Measurements from ENCODE around the gene CDC25A.

CDC25A gene

GRCh38 chr3:48143567-48143966, 44.6 kb downstream of the CDC25A start:
- no peak overlapping the region for H2AFZ ChIP-seq (ENCODE audit: low read length, unreplicated experiment)

GRCh38 chr3:48142316-48142870, 45.8 kb downstream of the CDC25A start:
- H3K79me2 ChIP-seq (ENCODE audit: control insufficient read depth, insufficient read depth, low read length, unreplicated experiment) = no peaks in the 10 kb centered on the region
- no peak overlapping the region for H3K4me3 ChIP-seq (ENCODE audit: low read depth, low read length)
- no peak overlapping the region for H2AFZ ChIP-seq (ENCODE audit: low read length, unreplicated experiment)
- no peak overlapping the region for H3K27ac ChIP-seq (ENCODE audit: low read depth, low read length)
- no peaks in the 10 kb centered on the region for H3K27me3 ChIP-seq (ENCODE audit: insufficient read depth, low read length)
- H3K4me1 ChIP-seq (ENCODE audit: control insufficient read depth, insufficient read depth, low read length, unreplicated experiment) = peaks cover 2% of the 10 kb centered on the region
- H3K36me3 ChIP-seq (ENCODE audit: insufficient read depth, low read length) = no peaks in the 10 kb centered on the region

More at GRCh38 chr3:48143567-48143966, 44.6 kb downstream of the CDC25A start:
- Histone ChIP-seq H3K4me1 (ENCODE audit: control insufficient read depth, insufficient read depth, low read length, unreplicated experiment) (peaks cover 2% of the 10 kb centered on the region), H3K27me3 (ENCODE audit: insufficient read depth, low read length) (no peaks in the 10 kb centered on the region), H3K4me3 (ENCODE audit: low read depth, low read length) (no peak overlapping the region), H3K79me2 (ENCODE audit: control insufficient read depth, insufficient read depth, low read length, unreplicated experiment) (no peaks in the 10 kb centered on the region), H3K36me3 (ENCODE audit: insufficient read depth, low read length) (no peaks in the 10 kb centered on the region), H3K27ac (ENCODE audit: low read depth, low read length) (no peak overlapping the region)

- Histone ChIP-seq H3K27me3 (ENCODE audit: insufficient read depth, low read length) (no peaks in the 10 kb centered on the region), H3K27ac (ENCODE audit: low read depth, low read length) (no peak overlapping the region), H3K4me3 (ENCODE audit: low read depth, low read length) (no peak overlapping the region), H3K79me2 (ENCODE audit: control insufficient read depth, insufficient read depth, low read length, unreplicated experiment) (no peaks in the 10 kb centered on the region), H3K36me3 (ENCODE audit: insufficient read depth, low read length) (no peaks in the 10 kb centered on the region), H3K4me1 (ENCODE audit: control insufficient read depth, insufficient read depth, low read length, unreplicated experiment) (peaks cover 2% of the 10 kb centered on the region), H2AFZ (ENCODE audit: low read length, unreplicated experiment) (no peak overlapping the region)
Observed at GRCh38 chr3:48141604-48142137, 46.5 kb downstream of the CDC25A start.

- no peak overlapping the region for H2AFZ ChIP-seq (ENCODE audit: low read length, unreplicated experiment)
- H3K4me3 ChIP-seq (ENCODE audit: low read depth, low read length) = no peak overlapping the region
- H3K27me3 ChIP-seq (ENCODE audit: insufficient read depth, low read length) = no peaks in the 10 kb centered on the region
- H3K27ac ChIP-seq (ENCODE audit: low read depth, low read length) = no peak overlapping the region
- H3K36me3 ChIP-seq (ENCODE audit: insufficient read depth, low read length) = no peaks in the 10 kb centered on the region
- no peaks in the 10 kb centered on the region for H3K79me2 ChIP-seq (ENCODE audit: control insufficient read depth, insufficient read depth, low read length, unreplicated experiment)
- peaks cover 2% of the 10 kb centered on the region for H3K4me1 ChIP-seq (ENCODE audit: control insufficient read depth, insufficient read depth, low read length, unreplicated experiment)
Observed at GRCh38 chr3:48140936-48141603, 47.1 kb downstream of the CDC25A start.

- Histone ChIP-seq H3K4me1 (ENCODE audit: control insufficient read depth, insufficient read depth, low read length, unreplicated experiment) (peaks cover 2% of the 10 kb centered on the region), H2AFZ (ENCODE audit: low read length, unreplicated experiment) (no peak overlapping the region), H3K27ac (ENCODE audit: low read depth, low read length) (no peak overlapping the region), H3K27me3 (ENCODE audit: insufficient read depth, low read length) (no peaks in the 10 kb centered on the region), H3K36me3 (ENCODE audit: insufficient read depth, low read length) (no peaks in the 10 kb centered on the region), H3K4me3 (ENCODE audit: low read depth, low read length) (no peak overlapping the region), H3K79me2 (ENCODE audit: control insufficient read depth, insufficient read depth, low read length, unreplicated experiment) (no peaks in the 10 kb centered on the region)
Observed at GRCh38 chr3:48140336-48140757, 47.9 kb downstream of the CDC25A start.

GRCh38 chr3:48137425-48137999, 50.7 kb downstream of the CDC25A start:
- H3K4me1 ChIP-seq (ENCODE audit: control insufficient read depth, insufficient read depth, low read length, unreplicated experiment) = peaks cover 2% of the 10 kb centered on the region
- no peaks in the 10 kb centered on the region for H3K36me3 ChIP-seq (ENCODE audit: insufficient read depth, low read length)
- no peaks in the 10 kb centered on the region for H3K27me3 ChIP-seq (ENCODE audit: insufficient read depth, low read length)
- no peak overlapping the region for H2AFZ ChIP-seq (ENCODE audit: low read length, unreplicated experiment)
- H3K27ac ChIP-seq (ENCODE audit: low read depth, low read length) = no peak overlapping the region
- no peaks in the 10 kb centered on the region for H3K79me2 ChIP-seq (ENCODE audit: control insufficient read depth, insufficient read depth, low read length, unreplicated experiment)
- H3K4me3 ChIP-seq (ENCODE audit: low read depth, low read length) = no peak overlapping the region

GRCh38 chr3:48135552-48136495, 52.4 kb downstream of the CDC25A start:
- Histone ChIP-seq H3K27ac (ENCODE audit: low read depth, low read length) (no peak overlapping the region), H2AFZ (ENCODE audit: low read length, unreplicated experiment) (no peak overlapping the region), H3K4me3 (ENCODE audit: low read depth, low read length) (no peak overlapping the region)

GRCh38 chr3:48130321-48130904, 57.8 kb downstream of the CDC25A start:
- H3K36me3 ChIP-seq (ENCODE audit: insufficient read depth, low read length) = no peaks in the 10 kb centered on the region
- H3K27me3 ChIP-seq (ENCODE audit: insufficient read depth, low read length) = no peaks in the 10 kb centered on the region
- H3K4me3 ChIP-seq (ENCODE audit: low read depth, low read length) = no peak overlapping the region
- no peaks in the 10 kb centered on the region for H3K79me2 ChIP-seq (ENCODE audit: control insufficient read depth, insufficient read depth, low read length, unreplicated experiment)
- H3K4me1 ChIP-seq (ENCODE audit: control insufficient read depth, insufficient read depth, low read length, unreplicated experiment) = peaks cover 15% of the 10 kb centered on the region
- H2AFZ ChIP-seq (ENCODE audit: low read length, unreplicated experiment) = peak overlapping the region; percentile 37
- 0 out of 2 replicates have a peak overlapping the region, but pooled peaks have one; percentile 7 for H3K27ac ChIP-seq (ENCODE audit: low read depth, low read length)

More at GRCh38 chr3:48135552-48136495, 52.4 kb downstream of the CDC25A start:
- H3K36me3 ChIP-seq (ENCODE audit: insufficient read depth, low read length) = no peaks in the 10 kb centered on the region
- H3K4me1 ChIP-seq (ENCODE audit: control insufficient read depth, insufficient read depth, low read length, unreplicated experiment) = peaks cover 6% of the 10 kb centered on the region
- no peaks in the 10 kb centered on the region for H3K79me2 ChIP-seq (ENCODE audit: control insufficient read depth, insufficient read depth, low read length, unreplicated experiment)
- H3K27me3 ChIP-seq (ENCODE audit: insufficient read depth, low read length) = no peaks in the 10 kb centered on the region

GRCh38 chr3:48129921-48130320, 58.3 kb downstream of the CDC25A start:
- H3K4me3 ChIP-seq (ENCODE audit: low read depth, low read length) = no peak overlapping the region
- H2AFZ ChIP-seq (ENCODE audit: low read length, unreplicated experiment) = no peak overlapping the region
- no peaks in the 10 kb centered on the region for H3K79me2 ChIP-seq (ENCODE audit: control insufficient read depth, insufficient read depth, low read length, unreplicated experiment)
- no peaks in the 10 kb centered on the region for H3K27me3 ChIP-seq (ENCODE audit: insufficient read depth, low read length)
- H3K27ac ChIP-seq (ENCODE audit: low read depth, low read length) = 0 out of 2 replicates have a peak overlapping the region, but pooled peaks have one; percentile 7
- no peaks in the 10 kb centered on the region for H3K36me3 ChIP-seq (ENCODE audit: insufficient read depth, low read length)
- H3K4me1 ChIP-seq (ENCODE audit: control insufficient read depth, insufficient read depth, low read length, unreplicated experiment) = peaks cover 20% of the 10 kb centered on the region

- no peaks in the 10 kb centered on the region for H3K36me3 ChIP-seq (ENCODE audit: insufficient read depth, low read length)
- no peak overlapping the region for H3K27ac ChIP-seq (ENCODE audit: low read depth, low read length)
- H2AFZ ChIP-seq (ENCODE audit: low read length, unreplicated experiment) = no peak overlapping the region
- no peak overlapping the region for H3K4me3 ChIP-seq (ENCODE audit: low read depth, low read length)
- no peaks in the 10 kb centered on the region for H3K27me3 ChIP-seq (ENCODE audit: insufficient read depth, low read length)
- H3K4me1 ChIP-seq (ENCODE audit: control insufficient read depth, insufficient read depth, low read length, unreplicated experiment) = peaks cover 26% of the 10 kb centered on the region
- H3K79me2 ChIP-seq (ENCODE audit: control insufficient read depth, insufficient read depth, low read length, unreplicated experiment) = no peaks in the 10 kb centered on the region
Observed at GRCh38 chr3:48128774-48129173, 59.4 kb downstream of the CDC25A start.
